Nephron progenitor cell (in vitro differentiated cells): Measurements from ENCODE around the gene CCDC60.

Experiments
- DNase-seq: peaks from one replicate; pipeline ENCODE4 v3.0.0; 2021
- H3K27ac Mint-ChIP-seq: 2 replicates; pipeline ENCODE4 v1.8.0; 2021; ENCODE audit warnings: mild to moderate bottlenecking, moderate library complexity, mixed read lengths
- H3K27me3 Mint-ChIP-seq: 2 replicates; pipeline ENCODE4 v1.8.0; 2021; ENCODE audit warnings: mild to moderate bottlenecking, low read depth, mixed read lengths; ENCODE audit not compliant: poor library complexity
- H3K36me3 Mint-ChIP-seq: 2 replicates; pipeline ENCODE4 v1.8.0; 2021; ENCODE audit warnings: low read depth, mixed read lengths
- H3K4me1 Mint-ChIP-seq: 2 replicates; pipeline ENCODE4 v1.8.0; 2021; ENCODE audit warnings: mixed read lengths
- H3K4me3 Mint-ChIP-seq: 2 replicates; pipeline ENCODE4 v1.8.0; 2021; ENCODE audit warnings: mild to moderate bottlenecking, moderate library complexity, mixed read lengths
- H3K9me3 Mint-ChIP-seq: 2 replicates; pipeline ENCODE4 v1.8.0; 2021; ENCODE audit warnings: mild to moderate bottlenecking, moderate library complexity, mixed read lengths
- TF ChIP-seq, protein P1 (sequence below): fragments of 200-600 bp; sonication (generic); IDR thresholded peaks from 2 replicates; pipeline ENCODE4 v1.5.0; 2021; ENCODE audit warnings: antibody characterized with exemption

Gene CCDC60

DNA sequence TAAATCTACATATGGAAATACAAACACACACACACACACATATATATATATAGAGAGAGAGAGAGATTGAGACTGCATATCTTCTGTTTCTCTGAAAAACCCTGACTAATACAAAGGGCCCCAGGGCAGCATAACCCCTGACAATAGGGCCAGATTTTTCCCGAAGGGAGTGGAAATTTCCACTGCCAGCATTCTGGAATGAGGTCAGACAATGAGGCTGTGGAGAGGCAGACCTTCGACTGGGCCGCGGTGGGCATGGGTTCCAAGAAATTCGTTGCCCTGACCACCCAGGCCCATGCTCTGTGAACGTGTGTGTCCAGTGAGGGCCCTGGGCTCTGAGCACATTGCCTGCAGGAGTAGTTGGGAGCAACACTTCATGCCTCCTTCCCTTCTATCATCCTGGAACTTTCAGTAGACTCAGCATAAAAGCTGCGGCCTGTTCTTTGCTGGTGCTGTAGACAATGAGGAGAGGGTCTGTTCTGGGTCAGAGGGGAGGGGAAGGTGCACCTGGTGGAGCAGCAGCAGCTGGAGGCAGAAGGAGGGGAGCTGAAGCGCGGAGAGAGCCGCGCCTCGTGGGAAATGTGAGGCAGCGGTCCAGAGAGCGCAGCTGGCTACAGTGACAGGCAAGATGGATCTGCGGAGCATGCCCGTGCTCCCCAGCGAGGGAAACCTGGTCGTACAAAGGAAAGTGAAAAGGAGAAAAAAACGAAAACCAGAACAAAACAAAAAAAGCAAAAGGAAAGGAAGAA, 25.6 kb upstream of the CCDC60 start:
- H3K27me3 Mint-ChIP-seq: peaks cover 4% of the 10 kb centered on the region
- TF ChIP-seq, protein P1, sequence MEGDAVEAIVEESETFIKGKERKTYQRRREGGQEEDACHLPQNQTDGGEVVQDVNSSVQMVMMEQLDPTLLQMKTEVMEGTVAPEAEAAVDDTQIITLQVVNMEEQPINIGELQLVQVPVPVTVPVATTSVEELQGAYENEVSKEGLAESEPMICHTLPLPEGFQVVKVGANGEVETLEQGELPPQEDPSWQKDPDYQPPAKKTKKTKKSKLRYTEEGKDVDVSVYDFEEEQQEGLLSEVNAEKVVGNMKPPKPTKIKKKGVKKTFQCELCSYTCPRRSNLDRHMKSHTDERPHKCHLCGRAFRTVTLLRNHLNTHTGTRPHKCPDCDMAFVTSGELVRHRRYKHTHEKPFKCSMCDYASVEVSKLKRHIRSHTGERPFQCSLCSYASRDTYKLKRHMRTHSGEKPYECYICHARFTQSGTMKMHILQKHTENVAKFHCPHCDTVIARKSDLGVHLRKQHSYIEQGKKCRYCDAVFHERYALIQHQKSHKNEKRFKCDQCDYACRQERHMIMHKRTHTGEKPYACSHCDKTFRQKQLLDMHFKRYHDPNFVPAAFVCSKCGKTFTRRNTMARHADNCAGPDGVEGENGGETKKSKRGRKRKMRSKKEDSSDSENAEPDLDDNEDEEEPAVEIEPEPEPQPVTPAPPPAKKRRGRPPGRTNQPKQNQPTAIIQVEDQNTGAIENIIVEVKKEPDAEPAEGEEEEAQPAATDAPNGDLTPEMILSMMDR: no peak
- peaks cover 13% of the 10 kb centered on the region for H3K9me3 Mint-ChIP-seq
- DNase-seq: peak; percentile 62
- H3K4me1 Mint-ChIP-seq: peaks cover 58% of the 10 kb centered on the region
- H3K27ac Mint-ChIP-seq: peak overlapping the region; percentile 62
- H3K4me3 Mint-ChIP-seq: peak overlapping the region; percentile 16
- peaks cover 4% of the 10 kb centered on the region for H3K36me3 Mint-ChIP-seq

DNA sequence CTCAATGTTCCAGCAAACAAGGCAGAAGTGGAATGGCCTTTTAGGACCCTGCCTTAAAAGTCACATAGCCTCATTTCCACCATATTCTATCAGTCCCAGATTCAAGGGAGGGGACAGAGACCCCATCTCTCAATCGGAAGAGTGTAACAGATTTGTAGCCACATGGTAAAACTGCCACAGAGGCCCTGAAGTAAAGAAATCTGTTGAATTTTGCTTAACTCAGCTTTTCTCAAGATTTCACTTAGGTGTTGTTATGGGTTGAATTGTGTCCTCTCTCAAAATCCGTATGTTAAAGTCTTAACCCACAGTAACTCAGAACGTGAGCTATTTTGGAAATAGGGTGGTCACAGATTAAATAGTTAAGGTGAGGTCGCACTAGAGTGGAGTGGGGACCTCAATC, 22.7 kb upstream of the CCDC60 start:
- TF ChIP-seq, protein P1: no peak
- no peaks in the 10 kb centered on the region for H3K27me3 Mint-ChIP-seq
- DNase-seq: no peak
- peaks cover 4% of the 10 kb centered on the region for H3K36me3 Mint-ChIP-seq
- peaks cover 50% of the 10 kb centered on the region for H3K4me1 Mint-ChIP-seq
- H3K27ac Mint-ChIP-seq: peak overlapping the region; percentile 81
- H3K4me3 Mint-ChIP-seq: no peak overlapping the region
- peaks cover 8% of the 10 kb centered on the region for H3K9me3 Mint-ChIP-seq

DNA sequence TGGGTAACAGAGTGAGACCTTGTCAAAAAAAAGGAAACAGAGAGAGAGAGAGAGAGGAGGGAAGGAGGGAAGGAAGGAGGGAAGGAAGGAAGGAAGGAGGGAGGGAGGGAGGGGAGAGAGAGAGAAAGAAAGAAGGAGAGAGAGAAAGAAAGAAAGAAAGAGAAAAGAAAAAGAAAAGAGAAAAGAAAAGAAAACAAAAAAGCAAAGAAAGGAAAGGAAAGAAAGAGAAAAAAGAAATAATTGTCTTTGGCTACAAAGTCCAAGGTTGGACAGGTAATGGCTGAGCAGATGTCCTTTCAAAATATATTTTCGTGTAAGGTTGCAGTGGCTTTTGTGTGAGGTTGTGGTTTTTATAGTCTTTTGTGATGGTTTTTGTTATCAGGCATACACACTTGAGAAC, 21.6 kb upstream of the CCDC60 start:
- Mint-ChIP-seq H3K9me3 (peaks cover 4% of the 10 kb centered on the region), H3K4me3 (no peak overlapping the region), H3K27ac (no peak overlapping the region), H3K36me3 (peaks cover 4% of the 10 kb centered on the region), H3K27me3 (no peaks in the 10 kb centered on the region), H3K4me1 (peaks cover 45% of the 10 kb centered on the region)
- DNase-seq: no peak
- TF ChIP-seq, protein P1: no peak

DNA sequence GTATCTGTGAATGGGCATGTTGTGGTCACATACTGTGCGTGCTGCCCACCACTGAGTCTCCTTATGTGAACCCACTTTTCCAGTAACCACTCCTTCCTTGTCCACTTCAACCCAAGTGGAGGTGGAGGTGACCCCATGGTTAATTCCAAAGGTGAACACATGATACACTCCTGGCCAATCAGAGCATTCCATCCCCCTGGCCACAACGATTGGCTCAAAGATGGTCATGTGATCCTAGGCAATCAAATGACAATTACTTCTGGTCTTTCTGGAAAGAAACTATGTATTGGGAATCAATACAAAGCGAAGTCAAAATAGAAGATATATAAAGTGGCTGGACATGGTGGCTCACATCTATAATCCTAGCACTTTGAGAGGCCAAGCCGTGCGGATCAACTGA, 20.2 kb upstream of the CCDC60 start:
- Mint-ChIP-seq H3K4me3 (no peak overlapping the region), H3K4me1 (peaks cover 40% of the 10 kb centered on the region), H3K27ac (no peak overlapping the region), H3K9me3 (no peaks in the 10 kb centered on the region), H3K27me3 (no peaks in the 10 kb centered on the region), H3K36me3 (no peaks in the 10 kb centered on the region)
- TF ChIP-seq, protein P1: no peak
- DNase-seq: no peak

DNA sequence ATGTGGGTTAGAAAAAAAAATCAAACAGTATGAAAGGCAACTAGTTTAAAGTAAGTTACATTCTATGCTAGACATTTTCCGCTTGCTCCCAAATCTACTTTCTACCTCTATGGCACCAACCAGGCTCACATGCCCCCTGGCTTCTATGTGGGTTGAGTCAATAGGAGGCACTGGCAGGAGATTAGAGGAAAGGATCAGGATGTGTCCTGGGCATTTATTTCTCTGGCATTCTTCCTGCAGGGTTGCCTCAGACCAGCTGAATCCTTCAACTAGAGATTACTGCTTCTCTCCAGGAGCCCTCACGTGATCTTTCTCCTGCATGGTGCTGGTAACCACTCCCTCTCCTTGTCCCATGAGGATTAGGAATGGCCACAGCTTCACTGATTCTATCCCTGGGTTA, 14.9 kb upstream of the CCDC60 start:
- peaks cover 3% of the 10 kb centered on the region for H3K27me3 Mint-ChIP-seq

More for the DNA sequence above, 14.9 kb upstream of the CCDC60 start:
- Mint-ChIP-seq H3K4me1 (peaks cover 22% of the 10 kb centered on the region), H3K9me3 (peaks cover 10% of the 10 kb centered on the region), H3K27ac (no peak overlapping the region), H3K36me3 (no peaks in the 10 kb centered on the region), H3K4me3 (no peak overlapping the region)
- TF ChIP-seq, protein P1: no peak
- DNase-seq: no peak
